Iris pigment epithelial cell (primary cell): ENCODE results near the gene CYYR1.

ENCODE experiments used
- DNase-seq: peaks from one replicate; pipeline ENCODE4 v3.0.0-alpha.2; 2011; ENCODE audit warnings: low read depth

The CYYR1 gene

GRCh38 chr21:26553898-26554297 lies 19.2 kb downstream of the CYYR1 start:
- no peak for DNase-seq

DNA sequence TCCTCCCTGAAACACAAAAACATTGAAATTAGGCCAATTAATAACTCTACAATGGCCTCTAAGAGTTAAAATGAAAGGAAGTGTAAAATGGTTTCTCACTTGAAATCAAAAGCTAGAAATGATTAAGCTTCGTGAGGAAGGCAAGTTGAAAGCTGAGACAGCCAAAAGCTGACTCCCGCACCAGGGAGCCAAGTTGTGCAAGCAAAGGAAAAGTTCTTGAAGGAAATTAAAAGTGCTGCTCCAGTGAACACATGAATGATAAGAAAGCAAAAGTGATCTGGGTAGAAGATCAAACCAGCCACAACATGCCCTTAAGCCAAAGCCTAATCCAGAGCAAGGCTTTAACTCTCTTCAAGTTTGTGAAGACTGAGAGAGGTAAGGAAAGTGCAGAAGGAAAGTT lies 22.8 kb downstream of the CYYR1 start:
- peak; percentile 20 for DNase-seq

- DNase-seq: no peak
Observed at GRCh38 chr21:26546446-26547097, 26.5 kb downstream of the CYYR1 start.

- DNase-seq: no peak
Observed at GRCh38 chr21:26544201-26544775, 28.8 kb downstream of the CYYR1 start.

DNA sequence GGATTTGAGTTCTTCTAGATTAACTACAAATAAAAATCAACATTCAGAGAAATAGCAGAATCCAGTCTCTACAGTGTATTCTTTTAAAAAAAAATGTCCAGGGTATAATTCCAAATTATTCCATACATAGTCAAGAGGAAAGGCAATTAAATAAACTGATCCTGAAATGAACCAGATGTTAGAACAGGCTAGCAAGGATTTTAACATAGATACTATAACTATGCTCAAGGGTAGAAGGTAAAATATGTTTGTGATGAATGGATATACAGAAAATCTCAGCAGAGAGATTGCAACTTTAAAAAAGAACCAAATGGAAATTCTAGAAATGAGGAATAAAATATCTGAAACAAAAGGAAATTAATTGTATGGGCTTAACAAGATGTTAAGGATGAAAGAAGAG lies 32.4 kb downstream of the CYYR1 start:
- no peak for DNase-seq

DNA sequence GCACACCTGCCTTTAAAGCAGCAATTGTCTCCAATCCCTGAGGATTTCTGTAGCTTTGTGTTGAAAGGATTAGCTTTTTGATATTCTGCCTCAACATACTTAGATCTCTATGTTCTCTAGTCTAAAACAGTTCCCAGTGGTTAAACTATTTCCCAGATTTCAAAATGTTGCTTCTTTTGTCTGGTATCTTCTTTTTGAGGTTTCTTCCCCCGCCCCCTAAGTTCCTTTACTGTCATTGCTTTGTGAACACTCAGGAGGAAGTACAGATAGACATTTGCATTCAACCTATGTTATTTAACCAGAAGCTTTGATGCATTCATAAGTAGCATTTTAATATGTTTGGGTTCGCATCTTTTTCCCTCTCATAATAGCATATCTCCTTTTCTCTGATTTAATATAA lies 33.5 kb downstream of the CYYR1 start:
- no peak for DNase-seq

GRCh38 chr21:26534517-26534916 lies 38.6 kb downstream of the CYYR1 start:
- no peak for DNase-seq

- no peak for DNase-seq
Observed at GRCh38 chr21:26532208-26532607, 40.9 kb downstream of the CYYR1 start.

- DNase-seq: no peak
Observed at GRCh38 chr21:26529526-26529925, 43.6 kb downstream of the CYYR1 start.

- no peak for DNase-seq
Observed at GRCh38 chr21:26528882-26529281, 44.2 kb downstream of the CYYR1 start.

DNA sequence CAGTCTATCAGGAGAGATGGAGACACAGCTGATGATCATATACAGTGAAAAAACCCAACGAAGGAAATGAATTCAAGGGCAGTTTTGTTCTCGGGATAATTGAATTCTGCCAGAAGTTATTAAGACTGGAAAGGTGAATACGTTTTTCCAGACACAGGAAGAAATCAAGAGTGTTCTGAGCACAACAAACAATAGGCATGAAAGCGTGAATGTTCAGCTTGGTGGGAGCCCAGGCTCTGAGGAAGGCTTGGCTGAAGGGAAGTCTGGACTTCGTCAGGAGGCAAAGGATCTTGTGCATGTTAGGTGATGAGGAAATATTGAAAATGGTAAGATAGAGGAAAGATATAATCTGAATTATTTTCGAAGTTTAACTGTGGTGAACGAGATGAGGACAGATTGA lies 50.4 kb downstream of the CYYR1 start:
- no peak for DNase-seq

- DNase-seq: no peak
Observed at GRCh38 chr21:26519142-26519541, 53.9 kb downstream of the CYYR1 start.

DNA sequence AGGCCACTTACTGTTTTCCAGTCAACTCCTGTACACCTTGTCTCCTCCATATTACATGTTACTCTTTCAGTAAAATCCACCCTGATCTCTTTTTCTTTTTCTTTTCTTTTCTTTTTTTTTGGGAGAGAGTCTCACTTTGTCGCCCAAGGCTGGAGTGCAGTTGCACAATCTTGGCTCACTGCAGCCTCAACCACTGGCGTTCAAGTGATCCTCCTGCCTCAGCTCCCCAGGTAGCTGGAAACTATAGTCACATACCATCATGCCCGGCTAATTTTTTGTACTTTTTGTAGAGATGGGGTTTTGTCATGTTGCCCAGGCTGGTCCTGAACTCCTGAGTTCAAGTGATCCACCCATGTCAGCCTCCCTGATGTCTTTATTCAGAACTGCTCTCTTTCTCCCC lies 57.8 kb downstream of the CYYR1 start:
- no peak for DNase-seq

- peak; percentile 15 for DNase-seq
Observed at GRCh38 chr21:26513212-26513611, 59.9 kb downstream of the CYYR1 start.

GRCh38 chr21:26512664-26513063 lies 60.4 kb downstream of the CYYR1 start:
- no peak for DNase-seq

DNA sequence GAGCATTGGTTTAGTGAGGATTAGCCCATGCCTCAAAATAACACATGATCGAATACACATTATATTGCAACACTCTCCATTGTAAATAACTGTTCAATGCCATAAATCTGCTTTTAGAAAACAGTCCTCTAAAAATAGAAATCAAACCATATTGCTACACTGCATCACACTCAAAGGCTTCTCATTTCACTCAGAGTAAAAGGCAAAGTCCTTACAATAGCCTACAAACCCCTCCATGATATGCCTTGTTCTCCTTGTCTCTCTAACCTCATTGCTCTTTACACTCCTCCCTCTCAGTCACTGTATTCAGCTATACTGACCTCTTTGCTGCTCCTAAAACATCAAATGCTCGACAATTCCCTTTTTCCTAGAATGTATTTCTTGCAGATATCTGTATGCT lies 64.2 kb downstream of the CYYR1 start:
- no peak for DNase-seq

DNA sequence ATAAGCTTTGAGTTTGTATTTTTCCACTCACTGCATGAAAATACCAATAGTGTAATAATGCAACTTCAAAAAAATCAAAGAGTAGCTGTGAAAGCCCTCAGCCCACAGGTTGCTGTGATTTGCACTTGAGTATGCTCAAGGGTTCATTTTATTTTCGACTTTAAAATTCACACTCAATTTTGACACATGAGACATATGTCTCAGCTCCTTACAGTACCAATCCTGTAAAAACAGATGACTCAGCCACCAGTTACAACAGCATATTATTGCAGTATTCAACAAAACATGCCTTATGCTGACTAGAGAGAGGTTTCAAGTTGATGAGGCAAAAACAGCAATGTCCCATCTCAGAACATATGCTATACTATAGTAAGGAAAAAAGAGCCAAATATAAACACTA lies 66.1 kb downstream of the CYYR1 start:
- peak; percentile 77 for DNase-seq

DNA sequence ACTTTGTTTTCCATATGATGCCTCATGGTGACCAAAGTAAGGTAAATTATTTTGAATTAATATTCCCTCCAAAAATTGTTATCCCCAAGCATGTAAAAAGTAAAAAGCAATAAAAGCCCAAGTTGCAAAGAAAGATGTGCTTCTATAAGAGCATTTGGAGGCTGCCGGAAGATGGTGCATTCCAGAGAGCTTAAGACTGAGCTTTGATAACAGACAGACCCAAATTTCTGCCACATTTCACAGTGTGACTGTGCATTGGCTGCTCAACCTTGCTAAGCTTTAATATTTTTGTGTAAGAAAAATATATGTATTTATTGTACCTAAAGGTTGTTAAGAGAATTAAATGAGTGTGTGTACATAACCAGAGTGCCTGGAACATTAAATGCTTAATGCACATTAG lies 67.9 kb downstream of the CYYR1 start:
- DNase-seq: peak; percentile 14

DNA sequence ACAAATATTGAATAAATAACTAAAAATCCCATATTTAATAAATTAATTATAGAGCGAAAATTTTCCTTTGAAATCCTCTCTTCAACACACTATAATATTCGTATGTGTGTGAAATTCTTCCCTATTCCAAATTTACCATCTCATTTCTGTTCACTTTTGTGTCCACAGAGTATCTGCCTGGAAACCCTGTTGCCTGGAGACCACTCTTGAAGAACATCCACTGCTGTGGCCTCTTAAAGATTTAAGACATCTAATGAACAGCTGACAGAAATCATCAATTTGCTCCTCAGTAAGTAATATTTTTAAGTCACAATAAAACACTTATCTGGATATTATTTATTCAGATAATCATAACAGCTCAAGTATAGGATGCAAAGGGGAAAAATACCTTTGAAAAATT lies 69.7 kb downstream of the CYYR1 start:
- DNase-seq: no peak

- DNase-seq: no peak
Observed at GRCh38 chr21:26501495-26502021, 71.5 kb downstream of the CYYR1 start.

GRCh38 chr21:26499495-26499894 lies 73.6 kb downstream of the CYYR1 start:
- DNase-seq: no peak

GRCh38 chr21:26495283-26495849 lies 77.7 kb downstream of the CYYR1 start:
- DNase-seq: no peak

DNA sequence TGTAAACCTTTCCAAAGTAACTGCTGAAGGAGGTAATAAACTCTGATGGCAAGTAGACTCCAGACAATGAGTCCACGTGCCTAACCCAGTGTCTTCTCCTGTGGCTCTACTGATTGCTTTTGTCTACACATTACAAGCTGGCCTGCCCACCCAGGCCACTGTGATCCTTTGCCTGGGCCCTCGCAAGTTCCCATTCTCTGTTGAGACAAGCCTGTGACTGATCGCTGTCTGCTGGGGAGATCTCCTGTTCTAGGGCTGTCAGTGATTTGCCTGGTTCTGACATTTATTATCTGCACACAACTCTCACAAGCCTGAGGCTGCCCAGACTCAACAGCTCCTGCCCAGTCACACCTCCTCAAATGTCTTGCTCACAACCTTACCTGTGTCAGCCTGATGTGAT lies 81.4 kb downstream of the CYYR1 start:
- no peak for DNase-seq

DNA sequence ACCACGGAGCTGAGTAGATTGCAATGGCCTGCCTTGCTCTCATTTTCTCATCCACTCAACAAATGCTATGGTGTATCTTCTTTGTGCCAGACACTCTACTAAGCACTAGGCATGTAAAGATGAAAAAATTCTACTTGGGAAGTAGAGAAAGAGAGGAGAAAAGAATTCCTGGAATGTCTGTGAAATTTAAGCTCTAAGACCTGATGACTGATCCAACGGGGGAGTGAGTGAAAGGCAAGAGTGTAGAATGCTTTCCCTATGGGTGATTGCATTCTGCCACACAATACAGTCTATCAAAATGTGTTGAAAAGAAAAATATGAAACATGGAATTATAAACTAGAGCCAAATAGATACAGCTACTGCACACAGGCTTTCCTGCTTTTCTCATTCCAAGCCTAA lies 82.3 kb downstream of the CYYR1 start:
- DNase-seq: peak; percentile 27
